Loucy (cell line): ENCODE results near the gene CFAP70.

ENCODE experiments used
- H2AFZ ChIP-seq: fragments of 200-600 bp; sonication (generic); 2 replicates; pipeline ENCODE4 v1.6.0; 2016; ENCODE audit warnings: antibody characterized with exemption, mild to moderate bottlenecking, low read length, moderate library complexity
- H3F3A ChIP-seq: fragments of 200-600 bp; 2 replicates; pipeline ENCODE4 v1.6.0; 2016; ENCODE audit warnings: antibody characterized with exemption, low read depth, mild to moderate bottlenecking
- H3K27me3 ChIP-seq: fragments of 200-600 bp; sonication (generic); 2 replicates; pipeline ENCODE4 v1.6.1; 2014; ENCODE audit warnings: low read length, mild to moderate bottlenecking; ENCODE audit not compliant: insufficient read depth, poor library complexity, severe bottlenecking
- H3K36me3 ChIP-seq: fragments of 200-600 bp; sonication (generic); 2 replicates; pipeline ENCODE4 v1.6.1; 2016; ENCODE audit warnings: low read length; ENCODE audit not compliant: insufficient read depth
- H3K4me1 ChIP-seq: fragments of 200-600 bp; sonication (generic); 2 replicates; pipeline ENCODE4 v1.5.1; 2014; ENCODE audit warnings: low read length, mild to moderate bottlenecking; ENCODE audit not compliant: insufficient read depth, poor library complexity, severe bottlenecking
- H3K4me2 ChIP-seq: fragments of 200-600 bp; sonication (generic); 2 replicates; pipeline ENCODE4 v1.6.0; 2014; ENCODE audit warnings: antibody characterized with exemption, low read length, low read depth, mild to moderate bottlenecking; ENCODE audit not compliant: poor library complexity, severe bottlenecking
- H3K4me3 ChIP-seq: fragments of 200-600 bp; sonication (generic); 2 replicates; pipeline ENCODE4 v1.5.1; 2014; ENCODE audit warnings: low read length, mild to moderate bottlenecking, mixed read lengths; ENCODE audit not compliant: poor library complexity, severe bottlenecking
- H3K79me2 ChIP-seq: fragments of 200-600 bp; sonication (generic); 2 replicates; pipeline ENCODE4 v1.6.1; 2014; ENCODE audit warnings: low read length; ENCODE audit not compliant: insufficient read depth
- H3K9ac ChIP-seq: fragments of 200-600 bp; sonication (generic); 2 replicates; pipeline ENCODE4 v1.6.0; 2014; ENCODE audit warnings: mild to moderate bottlenecking, low read depth, low read length, moderate library complexity; ENCODE audit not compliant: poor library complexity, severe bottlenecking
- H3K9me2 ChIP-seq: fragments of 200-600 bp; sonication (generic); replicated peaks from 2 replicates; pipeline ENCODE4 v1.6.1; 2016; ENCODE audit warnings: low read depth, low read length, mixed read lengths
- H3K9me3 ChIP-seq: fragments of 200-600 bp; sonication (generic); 2 replicates; pipeline ENCODE4 v1.6.1; 2014; ENCODE audit warnings: mild to moderate bottlenecking, antibody characterized with exemption, low read length, low read depth; ENCODE audit not compliant: insufficient read depth
- H4K20me1 ChIP-seq: fragments of 200-600 bp; sonication (generic); 2 replicates; pipeline ENCODE4 v1.6.0; 2014; ENCODE audit warnings: antibody characterized with exemption, low read length, mild to moderate bottlenecking; ENCODE audit not compliant: insufficient read depth, poor library complexity, severe bottlenecking
- CTCF ChIP-seq: fragments of 200-600 bp; sonication (generic); conservative IDR thresholded peaks from 2 replicates; pipeline ENCODE4 v1.5.1; 2014; ENCODE audit warnings: mild to moderate bottlenecking, antibody characterized with exemption, low read length
- EZH2phosphoT487 ChIP-seq: fragments of 200-600 bp; IDR thresholded peaks from 2 replicates; pipeline ENCODE4 v1.6.1; 2018; ENCODE audit warnings: antibody characterized with exemption, mild to moderate bottlenecking, moderate library complexity, borderline replicate concordance

The CFAP70 gene

GRCh38 chr10:73339436-73339835, 19.2 kb downstream of the CFAP70 start:
- H3K9ac ChIP-seq = no peak overlapping the region

GRCh38 chr10:73338801-73339368, 19.8 kb downstream of the CFAP70 start:
- Histone ChIP-seq H4K20me1 (no peaks in the 10 kb centered on the region), H3K9me2 (no peaks in the 10 kb centered on the region), H3K79me2 (no peaks in the 10 kb centered on the region), H3K36me3 (no peaks in the 10 kb centered on the region), H3K9ac (no peak overlapping the region), H3K4me3 (no peak overlapping the region), H3K27me3 (no peaks in the 10 kb centered on the region), H2AFZ (no peak overlapping the region), H3F3A (no peaks in the 10 kb centered on the region), H3K4me1 (no peaks in the 10 kb centered on the region), H3K9me3 (no peaks in the 10 kb centered on the region; the same call in 1 of the 2 replicates), H3K4me2 (no peak overlapping the region)
- TF ChIP-seq EZH2phosphoT487 = no peak
- no peak for TF ChIP-seq CTCF

More at GRCh38 chr10:73339436-73339835, 19.2 kb downstream of the CFAP70 start:
- Histone ChIP-seq H3K79me2 (no peaks in the 10 kb centered on the region), H2AFZ (no peak overlapping the region), H3K9me3 (no peaks in the 10 kb centered on the region; the same call in 1 of the 2 replicates), H4K20me1 (no peaks in the 10 kb centered on the region), H3K36me3 (no peaks in the 10 kb centered on the region), H3K4me3 (no peak overlapping the region), H3F3A (no peaks in the 10 kb centered on the region), H3K9me2 (no peaks in the 10 kb centered on the region), H3K4me2 (no peak overlapping the region), H3K4me1 (no peaks in the 10 kb centered on the region), H3K27me3 (no peaks in the 10 kb centered on the region)
- TF ChIP-seq EZH2phosphoT487 (no peak), CTCF (no peak)

GRCh38 chr10:73333202-73333601, 25.5 kb downstream of the CFAP70 start:
- H2AFZ ChIP-seq = no peak overlapping the region
- H4K20me1 ChIP-seq = no peaks in the 10 kb centered on the region
- H3K4me3 ChIP-seq = no peak overlapping the region
- no peak overlapping the region for H3K4me2 ChIP-seq
- no peaks in the 10 kb centered on the region for H3K36me3 ChIP-seq
- H3K9me2 ChIP-seq = no peaks in the 10 kb centered on the region
- H3F3A ChIP-seq = no peaks in the 10 kb centered on the region
- H3K79me2 ChIP-seq = no peaks in the 10 kb centered on the region
- no peaks in the 10 kb centered on the region for H3K4me1 ChIP-seq
- H3K9me3 ChIP-seq = no peaks in the 10 kb centered on the region
- H3K27me3 ChIP-seq = no peaks in the 10 kb centered on the region
- H3K9ac ChIP-seq = no peak overlapping the region
- TF ChIP-seq CTCF (no peak), EZH2phosphoT487 (no peak)
